ENCODE results near the gene FAM169A.
"Not testable (repeated sequence)": the region's sequence is repeated elsewhere in the genome, so short reads cannot be mapped to it uniquely, and the experiment has no call there.

GRCh38 chr5:74869414-74869813, 3.2 kb upstream of the FAM169A start:
- TF ChIP-seq POLR2A, CTCF (IDR thresholded peaks at IDR 0.05): not testable (repeated sequence)
